Measurements from ENCODE around the gene MRPL33.

Gene MRPL33

DNA sequence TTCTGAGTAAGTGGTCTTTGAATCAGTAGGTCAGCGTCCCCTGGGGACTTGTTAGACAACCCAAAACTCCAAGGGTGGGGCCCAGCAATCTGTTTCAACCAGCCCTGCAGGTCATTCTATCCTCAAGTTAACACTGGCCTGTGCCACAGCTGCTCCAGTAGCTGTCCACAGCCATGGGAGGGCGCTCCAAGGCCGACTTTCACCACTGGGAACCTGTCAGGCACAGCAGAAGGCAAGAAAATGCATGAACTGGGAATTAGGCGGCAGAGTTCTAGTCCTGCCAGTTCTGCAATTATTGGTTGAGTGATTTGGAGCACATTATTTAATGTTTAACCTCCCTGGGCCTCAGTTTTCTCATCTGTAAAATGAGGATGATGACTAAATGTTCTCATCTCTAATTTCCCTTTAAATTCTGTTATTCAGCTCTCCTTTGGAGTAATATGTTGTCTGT, 17.4 kb upstream of the MRPL33 start:
- peak; percentile 54 for DNase-seq
- Histone ChIP-seq H3K36me3 (replicated peaks; ENCODE audit: insufficient read depth, low read length) (no peaks in the 10 kb centered on the region), H3K9me2 (replicated peaks; ENCODE audit: insufficient read depth, low read length) (no peaks in the 10 kb centered on the region), H3K79me2 (ENCODE audit: low read length) (no peaks in the 10 kb centered on the region), H3K9ac (ENCODE audit: low read length) (no peak overlapping the region), H4K20me1 (ENCODE audit: insufficient read depth, low read length) (no peaks in the 10 kb centered on the region), H3K27me3 (replicated peaks; ENCODE audit: insufficient read depth, low read length) (no peaks in the 10 kb centered on the region), H3K4me1 (ENCODE audit: low read length) (no peaks in the 10 kb centered on the region), H3K4me3 (ENCODE audit: low read length) (no peak overlapping the region), H2AFZ (ENCODE audit: low read length) (no peak overlapping the region), H3K4me2 (ENCODE audit: low read depth, low read length) (no peak overlapping the region), H3F3A (ENCODE audit: insufficient read depth, low read length) (no peaks in the 10 kb centered on the region), H3K27ac (ENCODE audit: low read length) (no peak overlapping the region), H3K9me3 (replicated peaks; ENCODE audit: insufficient read depth, low read length) (no peaks in the 10 kb centered on the region)
- TF ChIP-seq CTCF (IDR thresholded peaks at IDR 0.05; ENCODE audit: low read length) (peak; percentile 77), EZH2phosphoT487 (IDR thresholded peaks at IDR 0.05; ENCODE audit: low read length) (no peak)

DNA sequence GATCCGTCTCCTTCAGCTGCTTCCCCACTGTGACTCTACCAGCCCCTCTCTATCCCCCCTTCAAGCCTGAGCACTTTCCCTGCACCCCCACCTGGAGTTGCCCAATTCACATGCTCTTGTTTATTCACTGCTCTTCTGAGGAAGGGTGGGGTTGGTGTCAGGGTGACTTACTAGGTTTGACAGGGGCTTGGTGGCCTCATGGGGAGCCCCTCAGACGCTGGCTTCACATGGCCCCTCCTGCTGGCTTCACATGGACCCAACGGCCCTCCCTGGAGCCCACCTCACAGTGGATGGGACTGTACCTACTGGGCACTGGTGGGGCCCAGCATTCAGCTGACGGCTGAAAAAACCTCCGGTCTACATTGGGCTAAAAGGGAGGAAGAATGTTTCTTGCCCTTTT, 16.7 kb upstream of the MRPL33 start:
- Histone ChIP-seq H3F3A (ENCODE audit: insufficient read depth, low read length) (no peaks in the 10 kb centered on the region), H3K27ac (ENCODE audit: low read length) (no peak overlapping the region), H3K9me2 (replicated peaks; ENCODE audit: insufficient read depth, low read length) (no peaks in the 10 kb centered on the region), H3K79me2 (ENCODE audit: low read length) (no peaks in the 10 kb centered on the region), H3K9me3 (replicated peaks; ENCODE audit: insufficient read depth, low read length) (no peaks in the 10 kb centered on the region), H3K36me3 (replicated peaks; ENCODE audit: insufficient read depth, low read length) (no peaks in the 10 kb centered on the region), H3K4me3 (ENCODE audit: low read length) (no peak overlapping the region), H3K9ac (ENCODE audit: low read length) (no peak overlapping the region), H3K27me3 (replicated peaks; ENCODE audit: insufficient read depth, low read length) (no peaks in the 10 kb centered on the region), H3K4me2 (ENCODE audit: low read depth, low read length) (no peak overlapping the region), H3K4me1 (ENCODE audit: low read length) (no peaks in the 10 kb centered on the region), H4K20me1 (ENCODE audit: insufficient read depth, low read length) (no peaks in the 10 kb centered on the region), H2AFZ (ENCODE audit: low read length) (0 out of 2 replicates have a peak overlapping the region, but pooled peaks have one; percentile 19)
- DNase-seq, result no peak
- TF ChIP-seq EZH2phosphoT487 (IDR thresholded peaks at IDR 0.05; ENCODE audit: low read length), result no peak
- TF ChIP-seq EZH2 (optimal IDR thresholded peaks at IDR 0.05; ENCODE audit: low read depth, low read length), result no peak
- TF ChIP-seq CTCF (IDR thresholded peaks at IDR 0.05; ENCODE audit: low read length), result no peak

DNA sequence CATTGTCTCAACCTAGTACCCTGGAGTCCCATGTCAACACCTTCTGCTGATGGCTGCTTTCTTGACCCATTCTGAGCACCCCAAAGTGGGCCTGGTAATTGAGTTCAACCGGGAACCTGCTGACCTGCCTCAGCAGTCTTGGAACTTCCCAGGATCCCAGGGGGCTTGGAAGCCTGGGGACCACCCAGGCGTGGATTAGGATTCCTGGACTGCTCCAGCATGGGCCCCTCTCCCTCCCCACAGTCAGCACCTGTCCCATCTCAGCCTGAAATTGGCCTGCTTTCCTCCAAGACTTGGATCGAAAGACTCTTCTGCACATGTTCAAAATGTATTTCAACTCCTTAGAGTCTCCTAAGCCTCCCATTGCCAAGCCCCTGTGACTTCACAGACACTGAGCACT, 15.4 kb upstream of the MRPL33 start:
- H3K9ac ChIP-seq (ENCODE audit: low read length), result no peak overlapping the region
- TF ChIP-seq EZH2phosphoT487 (IDR thresholded peaks at IDR 0.05; ENCODE audit: low read length) (no peak), CTCF (IDR thresholded peaks at IDR 0.05; ENCODE audit: low read length) (no peak), EZH2 (optimal IDR thresholded peaks at IDR 0.05; ENCODE audit: low read depth, low read length) (no peak)

More for the DNA sequence above, 15.4 kb upstream of the MRPL33 start:
- H3K27me3 ChIP-seq (replicated peaks; ENCODE audit: insufficient read depth, low read length), result no peaks in the 10 kb centered on the region
- H2AFZ ChIP-seq (ENCODE audit: low read length), result no peak overlapping the region
- no peak overlapping the region for H3K27ac ChIP-seq (ENCODE audit: low read length)
- H3K9me3 ChIP-seq (replicated peaks; ENCODE audit: insufficient read depth, low read length), result no peaks in the 10 kb centered on the region
- no peaks in the 10 kb centered on the region for H3K9me2 ChIP-seq (replicated peaks; ENCODE audit: insufficient read depth, low read length)
- no peaks in the 10 kb centered on the region for H3K4me1 ChIP-seq (ENCODE audit: low read length)
- no peaks in the 10 kb centered on the region for H3K79me2 ChIP-seq (ENCODE audit: low read length)
- no peak overlapping the region for H3K4me3 ChIP-seq (ENCODE audit: low read length)
- H3F3A ChIP-seq (ENCODE audit: insufficient read depth, low read length), result no peaks in the 10 kb centered on the region
- H4K20me1 ChIP-seq (ENCODE audit: insufficient read depth, low read length), result no peaks in the 10 kb centered on the region
- H3K4me2 ChIP-seq (ENCODE audit: low read depth, low read length), result no peak overlapping the region
- H3K36me3 ChIP-seq (replicated peaks; ENCODE audit: insufficient read depth, low read length), result no peaks in the 10 kb centered on the region
- DNase-seq, result no peak

Measured in MM.1S (cell line).